Middle frontal gyrus (tissue), 1 donor: ENCODE measurements around the gene IQSEC3.
"Not testable (repeated sequence)": the region's sequence is repeated elsewhere in the genome, so short reads cannot be mapped to it uniquely, and the experiment has no call there.

Experiments
- DNase-seq: peaks from one replicate; pipeline ENCODE4 v3.0.0-alpha.2; 2015; ENCODE audit warnings: low spot score; ENCODE audit errors: extremely low spot score

IQSEC3 gene

GRCh38 chr12:66428-66781, at the start of gene IQSEC3:
Gene IQSEC3, plus strand, starts transcription at chr12:66767. Its CDS starts 116 bp downstream, at chr12:66883.
- not testable (repeated sequence) for DNase-seq

GRCh38 chr12:17370-18340, 48.9 kb upstream of the IQSEC3 start:
- not testable (repeated sequence) for DNase-seq

- not testable (repeated sequence) for DNase-seq
Measured at GRCh38 chr12:18821-19567, 47.6 kb upstream of the IQSEC3 start.

- DNase-seq, result not testable (repeated sequence)
Measured at GRCh38 chr12:19906-20305, 46.7 kb upstream of the IQSEC3 start.

GRCh38 chr12:20757-21156, 45.8 kb upstream of the IQSEC3 start:
- DNase-seq, result no peak

GRCh38 chr12:21301-22189, 45.0 kb upstream of the IQSEC3 start:
- no peak for DNase-seq

- no peak for DNase-seq
Measured at GRCh38 chr12:22190-22529, 44.4 kb upstream of the IQSEC3 start.

GRCh38 chr12:22530-23201, 43.9 kb upstream of the IQSEC3 start:
- no peak for DNase-seq

GRCh38 chr12:27904-28303, 38.7 kb upstream of the IQSEC3 start:
- not testable (repeated sequence) for DNase-seq

- not testable (repeated sequence) for DNase-seq
Measured at GRCh38 chr12:38775-39174, 27.8 kb upstream of the IQSEC3 start.

- not testable (repeated sequence) for DNase-seq
Measured at GRCh38 chr12:39555-40265, 26.9 kb upstream of the IQSEC3 start.

- not testable (repeated sequence) for DNase-seq
Measured at GRCh38 chr12:44352-44751, 22.2 kb upstream of the IQSEC3 start.

GRCh38 chr12:45235-45990, 21.2 kb upstream of the IQSEC3 start:
- not testable (repeated sequence) for DNase-seq

- not testable (repeated sequence) for DNase-seq
Measured at GRCh38 chr12:45991-46358, 20.6 kb upstream of the IQSEC3 start.

GRCh38 chr12:46542-46941, 20.0 kb upstream of the IQSEC3 start:
- not testable (repeated sequence) for DNase-seq

GRCh38 chr12:47699-48226, 18.8 kb upstream of the IQSEC3 start:
- not testable (repeated sequence) for DNase-seq

GRCh38 chr12:49149-49548, 17.4 kb upstream of the IQSEC3 start:
- not testable (repeated sequence) for DNase-seq

- not testable (repeated sequence) for DNase-seq
Measured at GRCh38 chr12:51087-51486, 15.5 kb upstream of the IQSEC3 start.

- DNase-seq, result not testable (repeated sequence)
Measured at GRCh38 chr12:51962-52361, 14.6 kb upstream of the IQSEC3 start.
